Activated CD8-positive, alpha-beta memory T cell treated with anti-CD3 and anti-CD28 coated beads, Interleukin-2, amount 50 U/mL, for 1 hour (primary cell): ENCODE results near the gene CAPN14.

Experiments used
- DNase-seq: peaks from one replicate; pipeline ENCODE4 v3.0.0-alpha.2; 2020; ENCODE audit errors: extremely low read depth

Gene CAPN14, protein sequence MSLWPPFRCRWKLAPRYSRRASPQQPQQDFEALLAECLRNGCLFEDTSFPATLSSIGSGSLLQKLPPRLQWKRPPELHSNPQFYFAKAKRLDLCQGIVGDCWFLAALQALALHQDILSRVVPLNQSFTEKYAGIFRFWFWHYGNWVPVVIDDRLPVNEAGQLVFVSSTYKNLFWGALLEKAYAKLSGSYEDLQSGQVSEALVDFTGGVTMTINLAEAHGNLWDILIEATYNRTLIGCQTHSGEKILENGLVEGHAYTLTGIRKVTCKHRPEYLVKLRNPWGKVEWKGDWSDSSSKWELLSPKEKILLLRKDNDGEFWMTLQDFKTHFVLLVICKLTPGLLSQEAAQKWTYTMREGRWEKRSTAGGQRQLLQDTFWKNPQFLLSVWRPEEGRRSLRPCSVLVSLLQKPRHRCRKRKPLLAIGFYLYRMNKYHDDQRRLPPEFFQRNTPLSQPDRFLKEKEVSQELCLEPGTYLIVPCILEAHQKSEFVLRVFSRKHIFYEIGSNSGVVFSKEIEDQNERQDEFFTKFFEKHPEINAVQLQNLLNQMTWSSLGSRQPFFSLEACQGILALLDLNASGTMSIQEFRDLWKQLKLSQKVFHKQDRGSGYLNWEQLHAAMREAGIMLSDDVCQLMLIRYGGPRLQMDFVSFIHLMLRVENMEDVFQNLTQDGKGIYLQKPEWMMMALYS

DNA sequence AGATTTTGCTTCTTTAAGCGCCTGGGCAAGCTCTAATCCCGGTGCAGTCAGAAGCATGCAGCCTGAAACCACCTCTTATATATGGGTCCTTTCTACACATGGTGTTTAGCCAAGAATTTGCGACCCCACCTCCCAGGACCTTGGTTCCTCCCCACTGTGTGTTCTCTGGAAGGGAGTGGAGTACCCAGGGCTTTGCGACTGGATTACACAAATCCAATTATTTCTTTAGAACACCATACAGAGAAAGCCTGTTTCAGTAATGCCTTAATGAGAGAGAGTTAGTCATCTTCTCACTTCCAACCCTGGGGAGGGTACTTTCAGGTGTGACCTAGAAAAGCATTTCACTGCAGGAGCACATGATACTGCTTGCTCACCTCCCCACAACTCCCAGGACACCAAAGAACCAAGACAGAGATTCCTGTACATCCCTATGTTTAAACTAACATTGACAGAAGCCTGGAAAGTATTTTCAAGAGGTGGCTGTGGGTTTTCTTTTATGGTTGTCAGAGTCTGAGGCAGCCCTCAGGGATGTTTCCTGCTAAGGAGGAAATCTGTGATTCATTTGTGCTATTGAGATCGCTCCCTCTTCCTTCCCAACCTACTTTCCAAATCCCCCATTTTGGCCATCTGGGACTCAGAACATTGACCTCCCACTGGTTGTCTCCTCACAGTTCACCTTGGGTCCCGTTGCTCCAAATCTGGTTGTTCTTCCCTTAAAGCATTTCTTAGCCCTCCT is at the start of gene CAPN14:
TSS of gene CAPN14 (minus strand) at position 51 of the 736 bp plus-strand sequence. CDS start 12,068 bp downstream, outside the sequence.
- no peak for DNase-seq

DNA sequence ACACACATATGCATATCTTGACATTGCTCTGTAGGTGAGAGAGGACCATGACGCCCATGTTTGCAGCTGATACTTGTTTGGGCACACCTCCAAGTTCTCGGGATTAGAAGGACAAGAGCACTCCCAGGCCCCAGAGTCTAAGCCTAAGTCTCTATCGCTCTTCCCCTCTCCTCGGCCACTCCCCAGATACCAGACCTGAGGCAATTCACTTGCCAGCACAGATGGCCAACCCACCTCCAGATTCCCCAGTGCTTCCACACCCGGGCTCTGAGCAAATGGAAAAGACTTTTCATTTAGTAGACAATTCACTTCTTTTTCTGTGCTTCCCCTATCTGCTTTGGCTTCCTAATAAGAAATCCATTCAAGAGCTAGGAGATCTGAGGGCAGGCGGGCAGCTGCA is 49.5 kb upstream of the CAPN14 start:
- no peak for DNase-seq

DNA sequence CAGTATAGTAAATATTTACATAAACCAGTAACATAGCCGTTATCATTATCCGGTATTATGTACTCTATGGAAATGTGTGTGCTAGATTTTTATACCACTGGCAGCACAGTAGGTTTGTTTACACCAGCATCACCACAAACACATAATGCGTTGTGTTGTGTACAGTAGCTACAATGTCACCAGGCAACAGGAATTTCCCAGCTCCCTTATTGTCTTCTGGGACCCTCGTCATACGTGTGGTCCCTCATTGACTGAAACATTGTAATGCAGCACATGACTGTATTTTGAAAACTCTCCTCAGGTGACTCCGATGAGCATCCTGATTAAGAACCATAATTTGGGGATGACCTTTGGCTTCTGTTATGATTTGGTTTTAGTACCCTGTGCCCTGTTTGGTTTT is 47.9 kb upstream of the CAPN14 start:
- DNase-seq: no peak

DNA sequence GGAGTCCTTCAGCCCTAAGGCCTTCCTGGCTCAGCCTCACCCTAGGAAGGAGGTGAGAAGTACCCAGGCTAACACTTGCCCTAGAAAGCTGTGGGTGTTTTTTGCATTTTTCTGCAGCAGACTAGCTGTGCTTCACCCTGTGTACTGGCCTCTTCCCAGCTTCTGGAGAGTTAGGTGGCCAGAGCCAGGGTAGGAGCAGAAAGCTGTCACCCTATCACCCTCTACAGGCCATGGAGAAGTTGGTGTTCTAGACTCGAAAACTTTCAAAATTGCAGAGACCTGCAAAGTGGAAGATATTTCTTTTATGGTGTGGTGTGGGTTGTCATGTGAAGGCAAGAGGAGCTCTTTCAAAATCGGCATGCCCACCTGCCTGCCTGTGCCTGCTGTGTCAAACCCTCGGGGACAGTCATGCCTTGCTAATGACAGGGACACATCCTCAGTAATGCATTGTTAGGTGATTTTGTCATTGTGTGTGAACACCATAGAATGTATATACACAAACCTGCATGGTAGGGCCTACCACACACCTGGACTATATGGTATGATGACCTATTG is 46.4 kb upstream of the CAPN14 start:
- DNase-seq: no peak

DNA sequence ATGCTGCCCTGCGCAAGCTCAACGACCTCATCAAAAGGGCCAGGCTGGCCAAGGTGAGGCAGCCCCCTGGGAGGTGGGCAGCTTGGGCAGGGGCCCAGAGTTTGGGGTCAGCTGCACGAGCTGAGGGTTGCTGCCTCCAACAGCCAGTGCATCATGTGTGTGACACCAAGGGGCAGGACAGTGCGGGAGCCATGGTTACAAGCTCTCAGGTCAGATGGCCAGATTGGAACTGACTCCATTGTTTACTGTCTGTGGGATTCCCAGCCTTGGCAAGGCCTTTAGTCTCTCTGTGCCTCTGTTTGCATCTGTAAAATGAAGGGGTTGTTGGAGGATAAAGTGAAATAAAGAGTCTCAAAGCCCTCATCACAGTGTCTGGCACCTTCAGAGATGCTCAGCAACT is 43.6 kb upstream of the CAPN14 start:
- DNase-seq: no peak

DNA sequence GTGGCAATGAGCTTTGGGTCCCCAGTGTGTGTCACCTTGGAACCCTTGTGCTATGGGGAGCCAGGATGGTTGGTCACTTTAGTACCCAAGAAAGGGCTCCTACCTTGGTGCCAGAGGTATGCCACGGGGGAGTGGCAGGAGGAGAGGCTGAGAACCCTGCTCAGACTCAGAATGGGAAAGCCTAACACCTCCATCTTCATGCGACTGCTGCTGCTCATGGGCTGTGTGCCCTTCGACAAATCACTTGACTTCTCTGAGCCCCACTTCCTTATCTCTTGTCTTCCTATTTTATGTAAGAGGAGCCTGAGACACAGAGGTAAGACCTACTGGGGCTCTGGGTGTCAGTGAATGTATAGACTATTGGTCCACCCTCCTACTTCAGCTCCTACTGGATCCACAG is 41.8 kb upstream of the CAPN14 start:
- no peak for DNase-seq

DNA sequence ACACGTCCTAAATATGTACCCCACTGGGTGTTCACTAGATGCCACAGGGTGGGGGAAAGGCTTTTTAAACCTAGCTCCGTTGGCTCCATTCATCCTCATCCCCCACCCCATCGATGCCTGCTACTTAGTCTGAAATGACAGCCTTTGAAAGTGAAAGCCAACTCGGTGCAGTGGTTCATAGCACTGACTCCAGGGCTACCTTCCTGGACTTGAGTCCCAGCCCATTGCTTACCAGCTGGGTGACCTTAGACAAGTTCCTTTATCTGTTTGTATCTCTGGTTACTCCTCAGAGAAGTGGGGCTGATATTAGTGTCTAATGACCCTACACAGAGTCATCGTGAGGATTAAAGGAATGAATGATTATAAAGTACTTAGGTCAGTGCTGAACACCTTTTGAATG is 41.0 kb upstream of the CAPN14 start:
- DNase-seq: no peak

DNA sequence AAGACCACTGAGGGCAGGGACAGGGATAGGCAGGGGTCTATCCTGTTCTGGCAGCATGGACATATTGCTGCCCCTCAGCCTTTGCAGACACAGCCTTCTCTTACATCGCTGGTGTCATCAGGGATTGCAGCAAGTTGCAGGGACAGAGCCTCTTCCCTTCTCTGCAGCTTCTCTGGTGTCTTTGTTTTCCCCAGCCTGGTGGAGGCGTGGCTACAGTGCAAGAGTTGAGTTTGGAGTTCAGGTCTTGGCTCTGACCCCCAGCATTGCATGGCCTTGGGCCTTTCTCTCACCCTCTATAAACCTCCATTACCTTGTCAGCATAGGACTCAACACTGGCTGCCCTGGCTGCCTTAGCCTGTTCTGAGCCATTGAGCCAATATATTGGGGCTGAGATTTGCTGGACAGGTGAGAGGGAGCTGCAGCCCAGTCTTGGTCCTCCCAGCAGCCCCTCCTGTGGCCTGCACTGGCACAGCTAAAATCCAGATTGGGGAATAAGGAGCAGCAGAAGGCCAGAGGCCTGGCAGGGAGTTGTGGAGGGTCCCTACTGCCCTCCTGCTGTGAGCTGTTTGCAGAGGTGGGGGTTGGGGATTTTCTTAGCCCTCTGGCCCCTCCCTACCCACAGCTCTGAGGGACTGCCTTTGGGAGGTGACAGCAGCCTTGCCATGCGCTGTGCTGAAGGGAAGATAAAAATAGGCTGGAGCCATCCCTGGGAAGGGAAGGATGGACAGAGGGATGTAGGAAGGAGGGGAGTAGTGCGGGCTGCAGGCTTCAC is 39.5 kb upstream of the CAPN14 start:
- DNase-seq: no peak

DNA sequence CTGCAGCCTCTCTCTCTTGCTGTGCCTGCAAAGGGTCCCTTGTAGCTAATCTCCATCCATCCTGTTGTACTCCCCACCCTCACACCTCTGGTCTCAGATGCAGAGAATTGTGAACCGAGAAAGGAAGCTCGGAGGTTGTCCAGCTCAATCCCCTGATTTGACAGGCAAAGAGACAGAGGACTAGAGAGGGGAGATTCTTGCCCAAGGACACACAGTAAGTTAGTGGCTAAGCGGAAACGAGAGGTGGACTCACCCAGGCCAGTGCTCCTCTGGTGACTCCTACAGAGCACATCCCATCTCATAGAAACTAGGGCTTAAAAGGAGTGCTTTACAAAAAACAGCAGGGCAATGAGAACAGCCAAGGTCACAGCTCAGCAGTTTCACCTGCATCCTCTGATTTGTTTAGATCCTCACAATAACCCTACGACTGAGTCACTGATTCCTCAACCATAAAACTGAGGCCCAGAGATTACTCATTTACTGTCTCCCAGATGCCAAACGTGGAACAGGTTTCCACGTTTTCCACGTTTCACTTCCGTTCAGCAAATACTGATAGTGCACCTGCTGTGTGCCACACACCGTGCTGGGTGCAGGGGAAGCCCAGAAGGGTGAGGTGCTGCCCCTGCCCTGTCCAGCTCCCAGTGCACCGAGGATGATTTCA is 38.7 kb upstream of the CAPN14 start:
- DNase-seq: no peak

DNA sequence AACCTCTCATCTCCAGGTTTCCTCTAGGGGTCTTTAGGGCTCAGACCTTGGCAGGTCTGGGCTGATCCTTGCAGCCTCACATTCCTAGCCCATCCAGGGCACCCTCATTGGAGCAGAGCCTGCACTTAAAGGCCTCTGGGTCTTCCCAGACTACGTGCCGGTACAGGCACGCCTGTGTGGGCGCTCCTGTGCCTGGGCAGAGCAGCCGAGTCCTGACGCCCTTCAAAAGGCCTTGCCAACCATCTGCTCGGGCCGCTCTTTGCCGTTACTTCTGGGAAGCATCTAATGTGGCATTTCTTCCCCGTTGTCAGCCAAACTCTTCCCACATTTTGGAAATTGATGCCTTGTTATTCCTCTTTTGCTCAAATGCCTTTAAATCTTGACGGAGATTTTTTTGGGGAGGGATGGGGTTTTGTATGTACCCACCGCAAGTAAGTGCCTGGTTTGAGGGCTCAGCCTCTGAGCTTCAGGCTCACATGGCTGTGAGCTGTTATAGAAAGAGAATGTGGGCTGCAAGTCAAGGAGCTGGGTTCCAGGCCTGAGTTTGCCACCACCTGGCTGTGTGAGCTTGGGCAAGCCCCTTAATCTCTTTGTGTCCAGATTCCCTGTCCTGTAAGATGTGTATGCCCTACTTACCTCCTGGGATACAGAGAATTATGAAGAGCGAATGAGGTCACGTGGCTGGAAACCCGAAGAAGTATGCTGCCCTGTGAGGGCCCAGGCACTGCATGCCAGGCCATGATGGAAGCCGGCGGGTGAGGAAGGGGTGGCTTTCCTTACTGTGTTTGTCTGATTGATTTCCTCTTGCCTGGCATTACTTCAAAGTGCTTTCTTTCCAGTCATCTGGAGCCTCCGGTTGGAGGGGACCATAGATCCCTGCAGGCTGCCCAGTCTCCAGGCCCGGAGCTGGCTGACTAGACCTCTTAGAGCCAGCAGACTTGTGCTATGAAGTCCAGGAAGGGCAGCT is 37.2 kb upstream of the CAPN14 start:
- DNase-seq: no peak

DNA sequence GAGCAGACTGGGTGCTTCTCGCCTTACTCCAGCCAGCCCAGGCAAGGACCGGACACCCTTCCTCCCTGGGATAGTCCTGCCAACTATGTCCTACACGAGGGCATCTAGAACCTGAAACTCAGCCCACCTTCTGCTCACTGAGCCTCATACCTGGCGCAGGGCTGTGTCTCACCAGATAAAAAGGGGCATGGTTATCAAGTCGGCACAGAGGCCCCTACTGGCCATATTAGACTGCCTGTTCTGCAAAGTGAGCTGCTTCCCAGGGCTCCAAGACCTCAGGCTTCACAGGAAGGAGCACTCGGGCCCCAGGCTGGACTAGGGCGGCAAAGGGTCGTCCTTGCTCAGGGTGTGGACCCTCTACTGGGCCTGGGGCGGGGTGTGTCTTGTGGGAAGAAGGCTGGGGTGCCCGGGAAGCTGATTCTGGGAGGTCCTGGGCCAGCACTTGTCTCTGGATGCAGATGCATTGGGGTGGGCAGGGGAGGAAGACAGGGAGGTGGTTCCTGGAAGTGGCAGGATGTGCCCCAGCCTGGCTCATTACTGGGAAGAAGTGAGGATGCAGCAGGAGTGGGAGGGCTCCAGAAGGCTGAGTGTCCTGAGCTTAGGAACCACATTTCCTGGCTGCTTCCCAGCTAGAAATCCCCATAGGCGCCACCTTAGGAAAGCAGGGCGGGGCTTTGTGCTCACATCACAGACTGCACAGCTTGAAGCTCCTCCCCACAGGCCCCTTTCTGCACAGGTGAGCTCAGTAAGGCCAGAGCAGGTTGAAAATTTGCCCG is 36.2 kb upstream of the CAPN14 start:
- DNase-seq: no peak

DNA sequence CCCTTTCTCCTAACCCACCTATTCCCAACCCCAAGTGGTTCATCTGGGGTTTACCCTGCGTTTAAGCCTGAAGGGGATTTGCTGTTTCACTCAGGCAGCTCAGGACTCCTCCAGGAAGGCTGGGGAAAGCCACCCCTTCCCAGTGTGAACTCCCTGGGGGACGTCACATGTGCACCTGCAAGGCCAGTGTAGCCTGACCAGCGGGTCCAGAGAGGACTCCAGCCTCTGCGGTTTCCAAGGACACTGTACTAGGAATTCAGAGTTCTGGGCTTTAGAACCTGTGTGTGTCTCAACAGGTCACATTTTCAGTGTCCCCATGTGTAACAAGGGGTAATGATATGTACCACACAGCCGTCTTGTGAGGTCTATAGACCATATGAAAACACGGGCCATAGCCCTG is 34.5 kb upstream of the CAPN14 start:
- no peak for DNase-seq

DNA sequence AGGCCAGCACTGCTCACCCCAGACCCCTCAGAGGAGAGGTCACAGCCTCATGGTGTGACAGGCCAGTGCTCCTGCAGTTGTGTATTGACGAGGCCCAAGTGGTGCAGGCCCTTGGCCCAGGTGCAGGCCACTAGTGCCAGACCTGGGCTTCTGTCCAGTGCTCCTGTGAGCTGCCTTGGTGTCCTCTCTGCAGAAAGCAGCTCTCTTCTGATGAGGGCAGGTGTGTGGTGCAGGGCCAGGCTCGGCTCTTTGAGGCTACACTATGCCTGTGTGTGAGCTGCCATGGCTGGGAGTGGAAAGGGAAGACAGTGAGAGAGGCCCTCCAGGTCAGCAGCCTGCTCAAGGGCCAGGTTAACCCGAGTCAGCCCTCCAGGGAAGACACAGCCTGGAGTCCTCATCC is 33.7 kb upstream of the CAPN14 start:
- DNase-seq: no peak

DNA sequence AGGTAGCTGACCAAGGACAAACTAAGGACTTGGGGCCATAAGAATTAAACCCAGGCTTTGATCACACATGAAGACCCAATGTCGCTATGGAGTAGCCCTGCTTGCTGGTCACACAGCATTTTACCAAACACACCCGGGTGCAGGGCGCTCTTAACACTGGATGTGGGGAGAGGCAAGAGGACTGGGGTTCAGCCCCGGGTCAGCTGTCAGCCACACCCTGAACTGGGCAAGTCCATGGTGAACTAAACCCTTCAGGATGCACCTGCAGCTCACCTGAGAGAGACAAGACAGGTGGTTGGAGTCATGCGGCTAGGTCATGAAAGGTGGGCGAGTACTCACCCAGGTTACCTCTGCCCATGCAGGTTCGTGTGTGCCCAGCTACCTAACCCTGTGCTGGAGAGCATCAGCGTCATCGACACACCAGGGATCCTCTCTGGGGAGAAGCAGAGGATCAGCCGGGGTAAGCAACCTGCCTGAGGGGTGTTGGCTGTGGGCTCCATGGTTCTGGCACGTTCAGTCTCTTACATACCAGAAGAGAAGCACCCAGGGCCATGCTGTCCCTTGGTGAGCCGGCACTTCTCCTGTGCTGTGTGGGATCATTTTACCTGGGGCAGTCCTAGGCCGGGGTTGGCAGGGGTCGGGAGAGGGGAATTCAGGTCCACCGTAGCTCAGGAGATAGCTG is 31.8 kb upstream of the CAPN14 start:
- no peak for DNase-seq

DNA sequence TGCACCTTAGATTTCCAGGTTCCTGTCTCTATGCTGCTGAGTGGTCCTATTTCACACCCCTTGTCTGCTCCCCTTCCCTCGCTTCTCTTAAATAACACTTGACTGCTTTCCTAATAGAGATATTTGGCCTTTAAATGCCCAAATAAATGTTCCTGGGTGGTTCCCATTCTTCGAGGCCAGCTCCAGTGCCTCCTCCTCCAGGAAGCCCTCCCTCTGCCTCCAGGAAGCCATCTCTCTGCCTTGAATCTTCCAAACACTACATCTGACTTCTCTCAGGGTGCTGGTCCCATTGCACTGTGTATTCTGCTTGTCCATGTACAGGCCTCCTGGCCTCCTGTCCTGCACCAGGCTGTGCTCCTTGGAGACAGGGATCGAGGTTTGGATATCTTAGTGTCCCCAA is 30.8 kb upstream of the CAPN14 start:
- DNase-seq: no peak

DNA sequence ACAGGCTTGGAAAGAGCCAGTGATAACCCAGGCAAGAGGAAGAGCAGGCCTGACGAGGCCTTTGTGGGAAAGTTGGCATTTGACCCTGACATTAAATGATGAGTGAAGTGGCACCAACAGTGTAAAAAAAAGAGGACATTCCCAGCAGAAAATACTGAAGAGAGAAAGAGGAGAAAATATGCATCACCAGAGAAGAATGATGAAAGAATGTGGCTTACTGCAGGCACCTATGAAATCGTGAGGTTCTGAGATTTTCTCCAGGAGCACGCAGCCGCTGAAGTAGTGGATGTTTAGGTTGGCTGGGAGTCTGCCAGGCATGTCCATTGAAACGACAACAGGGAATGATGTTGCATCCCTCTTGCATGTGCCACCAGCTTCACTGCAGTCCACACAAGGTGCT is 30.4 kb upstream of the CAPN14 start:
- DNase-seq: no peak

DNA sequence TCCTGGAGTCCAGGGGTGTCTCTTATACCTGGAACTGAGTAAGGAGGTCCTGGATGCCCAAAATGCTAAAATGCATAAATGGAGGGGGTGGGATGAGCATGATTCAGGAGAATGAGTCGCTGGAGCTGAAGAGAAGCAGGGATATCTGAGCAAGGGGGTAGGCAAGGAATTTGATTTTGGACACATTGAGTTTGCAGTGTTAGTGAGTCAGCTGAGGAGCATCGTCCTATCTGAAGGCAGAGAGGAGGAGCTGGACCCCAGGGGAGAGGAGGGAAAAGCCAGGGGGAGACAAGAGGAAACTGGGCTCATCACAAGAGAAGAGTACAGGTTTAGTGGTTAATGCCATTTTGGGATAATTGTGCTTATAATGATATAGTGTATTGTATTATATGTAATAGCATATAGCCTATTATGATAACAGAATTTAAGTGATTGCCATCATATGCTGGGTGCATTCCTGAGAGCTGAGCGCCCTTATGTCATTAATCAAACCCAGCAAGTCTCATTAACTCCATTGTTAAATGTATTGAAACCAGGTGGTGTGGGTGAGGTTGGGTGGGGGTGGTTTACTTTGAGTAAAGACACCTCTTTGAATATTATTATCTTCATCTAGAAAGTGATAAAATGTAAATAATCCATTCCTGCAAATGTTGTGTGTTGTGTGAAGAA is 29.0 kb upstream of the CAPN14 start:
- no peak for DNase-seq

DNA sequence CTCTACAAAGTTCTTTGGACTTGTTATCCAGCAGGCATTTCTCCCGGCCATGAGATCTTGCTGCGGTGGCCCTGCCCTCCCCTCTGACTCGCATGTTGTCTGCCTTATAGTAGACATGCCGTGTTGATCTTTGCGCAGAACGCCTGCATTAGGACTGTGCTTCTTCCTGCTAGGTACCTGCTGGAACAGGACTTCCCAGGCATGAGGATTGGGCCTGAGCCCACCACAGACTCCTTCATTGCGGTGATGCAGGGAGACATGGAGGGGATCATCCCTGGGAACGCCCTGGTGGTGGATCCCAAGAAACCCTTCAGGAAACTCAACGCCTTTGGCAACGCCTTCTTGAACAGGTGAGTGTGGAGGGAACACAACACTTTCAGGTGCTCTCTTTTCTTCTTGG is 26.8 kb upstream of the CAPN14 start:
- no peak for DNase-seq
